Panc1 (cell line): ENCODE measurements around the gene EFHB. TPM values are rescaled to one million over a fixed set of nuclear protein-coding genes. Genes with fewer than 3 reads are reported as not detected.
A peak's percentile ranks its signal among the peaks of the same experiment; 100 is the strongest.

Experiments
- ATAC-seq: fragments of 200-7000 bp; cut with Tn5 transposase; 2 replicates; pipeline ENCODE4 v1.9.1; 2020; ENCODE audit warnings: mild to moderate bottlenecking, moderate library complexity
- BruUV-seq: library from RNA; stranded (reverse); fragments of 400-500 nt; replicated peaks from 2 replicates; lab custom pipeline; 2021; lab: Mats Ljungman, UMichigan
- CTCF ChIA-PET: fragments of 300-600 bp; sonication (Branson Sonifier 250); formaldehyde crosslinking; loops from one replicate; lab custom pipeline; 2022; ENCODE audit warnings: antibody characterized with exemption; lab: Charles Lee
- POLR2A ChIA-PET: fragments of 300-600 bp; sonication (Branson Sonifier 250); formaldehyde crosslinking; loops from one replicate; lab custom pipeline; 2022; ENCODE audit warnings: antibody characterized with exemption; lab: Charles Lee
- DNase-seq: peaks from one replicate; pipeline ENCODE4 v3.0.0-alpha.2; 2010; ENCODE audit warnings: low read depth, low spot score
- H3K27ac ChIP-seq: 2 replicates; pipeline ENCODE4 v1.5.1; 2011; ENCODE audit warnings: mild to moderate bottlenecking, low read length, inconsistent platforms
- H3K27me3 ChIP-seq: fragments of 200-500 bp; sonication (Bioruptor generic); 2 replicates; pipeline ENCODE4 v1.6.0; 2014; ENCODE audit warnings: low read length, inconsistent platforms; ENCODE audit not compliant: control insufficient read depth, insufficient read depth
- H3K36me3 ChIP-seq: fragments of 200-500 bp; sonication (Bioruptor generic); 2 replicates; pipeline ENCODE4 v1.5.1; 2014; ENCODE audit warnings: inconsistent platforms, mild to moderate bottlenecking, low read length, moderate library complexity; ENCODE audit not compliant: control insufficient read depth, insufficient read depth
- H3K4me1 ChIP-seq: 2 replicates; pipeline ENCODE4 v1.5.1; 2011; ENCODE audit warnings: inconsistent platforms, mild to moderate bottlenecking, low read length, moderate library complexity; ENCODE audit not compliant: control insufficient read depth, insufficient read depth
- H3K4me3 ChIP-seq, 2 experiments: 2 replicates each; pipeline ENCODE4 v1.5.1; 2011 to 2012; ENCODE audit warnings: low read depth in 2 of 2, low read length in 2 of 2, mild to moderate bottlenecking in 2 of 2, inconsistent platforms in 1 of 2, moderate library complexity in 1 of 2
- H3K9me3 ChIP-seq: fragments of 200-500 bp; sonication (Bioruptor generic); 2 replicates; pipeline ENCODE4 v1.5.1; 2014; ENCODE audit warnings: low read depth, mild to moderate bottlenecking, inconsistent platforms, low read length, moderate library complexity; ENCODE audit not compliant: control insufficient read depth, insufficient read depth
- CTCF ChIP-seq: fragments of 450-650 bp; IDR thresholded peaks from 2 replicates; pipeline ENCODE4 v1.5.1; 2017; ENCODE audit warnings: mild to moderate bottlenecking
- POLR2AphosphoS5 ChIP-seq: IDR thresholded peaks from 2 replicates; pipeline ENCODE4 v1.6.1; 2012; ENCODE audit warnings: mild to moderate bottlenecking, low read depth, low read length, moderate library complexity
- SIN3A ChIP-seq: IDR thresholded peaks from 2 replicates; pipeline ENCODE4 v1.6.1; 2012; ENCODE audit warnings: low read depth, mild to moderate bottlenecking, low read length, moderate library complexity, borderline replicate concordance; ENCODE audit not compliant: insufficient read depth
- TCF7L2 ChIP-seq: IDR thresholded peaks from 2 replicates; pipeline ENCODE4 v1.6.1; 2011; ENCODE audit warnings: mild to moderate bottlenecking, low read depth, low read length, inconsistent platforms
- in situ Hi-C: cut with HindIII; loops from 2 replicates; pipeline ENCODE4 v1.10.0; 2016; ENCODE audit warnings: low sequenced_read_pairs, low pct_unique_long_range_greater_than_20kb
- intact Hi-C: fragments of 100-400 bp; cut with micrococcal nuclease; formaldehyde crosslinking; loops from one replicate; pipeline ENCODE4 v1.10.0; 2022; ENCODE audit not compliant: unreplicated experiment
- total RNA-seq: library from RNA; stranded (reverse); gene quantifications from one replicate; pipeline ENCODE4 v1.2.1, GENCODE V29; 2021; ENCODE audit not compliant: unreplicated experiment
- TF ChIP-seq, protein P1 (sequence below), 2 experiments: IDR thresholded peaks; 2 replicates each; pipeline ENCODE4 v1.6.1; 2011 to 2012; ENCODE audit warnings: low read depth in 2 of 2, control low read depth in 1 of 2, low read length in 1 of 2, mild to moderate bottlenecking in 1 of 2, moderate library complexity in 1 of 2; ENCODE audit not compliant: insufficient read depth in 1 of 2

Gene EFHB
- total RNA-seq, 1 experiment from 2014 or later: 0.46 TPM

DNA sequence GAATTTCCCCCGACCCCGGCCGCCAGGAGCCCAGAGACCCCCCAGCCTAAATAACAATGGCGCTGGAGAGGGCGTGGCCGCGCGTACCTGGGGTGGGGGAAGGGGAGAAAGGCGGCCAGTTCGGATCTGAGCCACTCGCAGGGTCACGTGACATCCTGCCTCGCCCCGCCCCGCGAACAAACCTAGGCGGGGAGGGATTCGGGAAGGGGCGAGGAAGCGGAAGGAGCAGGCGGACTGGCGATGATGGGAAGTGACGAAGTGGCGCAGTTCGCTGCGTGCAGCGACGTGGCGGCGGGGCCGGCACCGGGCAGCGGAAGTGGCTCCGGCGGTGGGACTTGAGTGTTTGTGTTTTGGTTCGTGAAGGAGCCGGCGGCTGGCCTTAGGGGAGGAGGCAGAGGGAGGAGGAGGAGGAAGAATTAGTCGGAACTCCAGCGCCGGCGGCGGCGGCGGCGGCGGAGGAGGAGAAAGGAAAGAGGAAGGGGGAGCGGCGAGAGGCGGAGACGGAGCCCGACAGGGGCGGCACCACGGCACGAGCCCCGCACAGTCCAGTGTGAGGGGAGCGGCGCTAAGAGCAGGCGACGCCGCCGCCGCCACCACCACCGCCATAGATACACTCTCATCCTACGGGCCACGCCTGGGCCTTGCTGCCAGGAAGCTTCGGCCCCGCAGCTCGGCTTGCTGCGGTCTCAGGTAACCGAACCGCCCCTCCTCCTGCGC lies 13.0 kb upstream of the EFHB start, which contains the start of gene RAB5A:
TSS of gene RAB5A (plus strand) at position 266 of the 717 bp plus-strand sequence. CDS start 3,802 bp downstream, outside the sequence.
- POLR2A ChIA-PET: no interaction called here
- intact Hi-C loops (no loop called here), in situ Hi-C loops (no loop called here)
- peak within 1 kb of the TSS; percentile 89 to 97 for H3K4me3 ChIP-seq
- peak; percentile 74 for DNase-seq
- BruUV-seq: no TSS peak
- peaks cover 8% of the 10 kb centered on the region for H3K4me1 ChIP-seq
- peak within 1 kb of the TSS; percentile 96 for H3K27ac ChIP-seq
- peak; percentile 30; the same call in 1 of the 2 replicates for TF ChIP-seq TCF7L2
- TF ChIP-seq, protein P1, sequence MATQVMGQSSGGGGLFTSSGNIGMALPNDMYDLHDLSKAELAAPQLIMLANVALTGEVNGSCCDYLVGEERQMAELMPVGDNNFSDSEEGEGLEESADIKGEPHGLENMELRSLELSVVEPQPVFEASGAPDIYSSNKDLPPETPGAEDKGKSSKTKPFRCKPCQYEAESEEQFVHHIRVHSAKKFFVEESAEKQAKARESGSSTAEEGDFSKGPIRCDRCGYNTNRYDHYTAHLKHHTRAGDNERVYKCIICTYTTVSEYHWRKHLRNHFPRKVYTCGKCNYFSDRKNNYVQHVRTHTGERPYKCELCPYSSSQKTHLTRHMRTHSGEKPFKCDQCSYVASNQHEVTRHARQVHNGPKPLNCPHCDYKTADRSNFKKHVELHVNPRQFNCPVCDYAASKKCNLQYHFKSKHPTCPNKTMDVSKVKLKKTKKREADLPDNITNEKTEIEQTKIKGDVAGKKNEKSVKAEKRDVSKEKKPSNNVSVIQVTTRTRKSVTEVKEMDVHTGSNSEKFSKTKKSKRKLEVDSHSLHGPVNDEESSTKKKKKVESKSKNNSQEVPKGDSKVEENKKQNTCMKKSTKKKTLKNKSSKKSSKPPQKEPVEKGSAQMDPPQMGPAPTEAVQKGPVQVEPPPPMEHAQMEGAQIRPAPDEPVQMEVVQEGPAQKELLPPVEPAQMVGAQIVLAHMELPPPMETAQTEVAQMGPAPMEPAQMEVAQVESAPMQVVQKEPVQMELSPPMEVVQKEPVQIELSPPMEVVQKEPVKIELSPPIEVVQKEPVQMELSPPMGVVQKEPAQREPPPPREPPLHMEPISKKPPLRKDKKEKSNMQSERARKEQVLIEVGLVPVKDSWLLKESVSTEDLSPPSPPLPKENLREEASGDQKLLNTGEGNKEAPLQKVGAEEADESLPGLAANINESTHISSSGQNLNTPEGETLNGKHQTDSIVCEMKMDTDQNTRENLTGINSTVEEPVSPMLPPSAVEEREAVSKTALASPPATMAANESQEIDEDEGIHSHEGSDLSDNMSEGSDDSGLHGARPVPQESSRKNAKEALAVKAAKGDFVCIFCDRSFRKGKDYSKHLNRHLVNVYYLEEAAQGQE (IDR thresholded peaks at IDR 0.05; ENCODE audit: insufficient read depth in 1 of 2, low read depth in 2 of 2, low read length in 1 of 2): 0 out of 4 replicates have a peak, but pooled peaks of 1 of the 2 experiments have one; percentile 29
- no peak for TF ChIP-seq CTCF
- 0 out of 2 replicates have a peak, but pooled peaks have one; percentile 24 for TF ChIP-seq SIN3A
- peak; percentile 53; the same call in 1 of the 2 replicates for TF ChIP-seq POLR2AphosphoS5
- CTCF ChIA-PET: no interaction called here
- no peaks in the 10 kb centered on the region for H3K27me3 ChIP-seq
- H3K9me3 ChIP-seq: no peaks in the 10 kb centered on the region
- ATAC-seq: peak; percentile 97
- H3K36me3 ChIP-seq: peaks cover 7% of the 10 kb centered on the region

DNA sequence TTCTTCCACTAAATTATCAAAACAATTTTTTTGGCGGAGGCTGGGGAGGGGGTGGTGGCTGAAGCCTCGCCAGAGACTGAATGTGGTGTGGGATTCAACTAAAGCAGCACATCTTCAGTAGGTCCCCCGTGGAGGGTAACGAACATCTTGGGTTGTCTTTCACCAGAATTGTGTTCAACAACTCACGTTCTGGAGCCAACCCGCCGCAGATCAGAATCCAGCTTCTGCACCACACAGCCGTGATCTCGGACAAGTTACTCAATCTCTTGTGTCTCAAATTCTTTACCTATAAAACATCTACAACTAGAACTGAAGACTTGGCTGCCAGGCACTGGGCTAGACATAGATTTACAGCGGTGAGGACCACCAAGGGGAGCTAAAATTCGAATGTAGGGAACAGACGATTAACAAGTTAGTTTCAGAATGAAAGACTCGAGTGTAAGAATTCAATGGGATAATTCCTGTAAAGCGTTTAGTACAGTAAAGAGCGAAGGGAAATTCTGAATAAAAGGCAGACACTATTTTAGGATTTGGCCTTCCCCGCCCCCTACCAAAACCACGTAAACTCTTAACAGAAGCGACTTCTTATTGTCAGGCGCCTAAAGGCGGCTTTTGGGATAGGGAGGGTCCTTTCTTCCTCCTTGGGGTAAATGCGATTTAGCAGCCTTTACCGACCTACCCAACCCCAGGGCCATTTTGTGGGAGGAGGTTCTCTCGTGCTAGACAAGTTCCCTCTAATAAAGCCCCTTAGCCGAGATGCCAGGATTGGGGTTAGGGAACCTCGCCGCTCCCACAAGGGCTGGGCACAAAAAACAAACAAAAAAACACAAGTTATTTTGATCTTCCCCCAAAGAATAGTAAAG lies 12.2 kb upstream of the EFHB start:
- peak; percentile 32 for ATAC-seq
- Histone ChIP-seq H3K4me3 (peak overlapping the region; percentile 89 to 97), H3K27me3 (no peaks in the 10 kb centered on the region), H3K9me3 (no peaks in the 10 kb centered on the region), H3K36me3 (peaks cover 7% of the 10 kb centered on the region), H3K27ac (peak overlapping the region; percentile 96), H3K4me1 (peaks cover 8% of the 10 kb centered on the region)
- CTCF ChIA-PET: no interaction called here
- DNase-seq: no peak
- in situ Hi-C loops (no loop called here), intact Hi-C loops (no loop called here)
- TF ChIP-seq TCF7L2 (no peak), CTCF (no peak), POLR2AphosphoS5 (no peak), SIN3A (no peak)
- TF ChIP-seq, protein P1 (IDR thresholded peaks at IDR 0.05; ENCODE audit: insufficient read depth in 1 of 2, low read depth in 2 of 2, low read length in 1 of 2): no peak
- POLR2A ChIA-PET: no interaction called here
- TSS peak; percentile 98 for BruUV-seq
